ENCODE measurements around the gene TRMT11. TPM values are rescaled to one million over a fixed set of nuclear protein-coding genes. Genes with fewer than 3 reads are reported as not detected.

Gene TRMT11
- total RNA-seq, 6 experiments from 2014 or later, result 12.8 to 20.7 (median 15.2) TPM

DNA sequence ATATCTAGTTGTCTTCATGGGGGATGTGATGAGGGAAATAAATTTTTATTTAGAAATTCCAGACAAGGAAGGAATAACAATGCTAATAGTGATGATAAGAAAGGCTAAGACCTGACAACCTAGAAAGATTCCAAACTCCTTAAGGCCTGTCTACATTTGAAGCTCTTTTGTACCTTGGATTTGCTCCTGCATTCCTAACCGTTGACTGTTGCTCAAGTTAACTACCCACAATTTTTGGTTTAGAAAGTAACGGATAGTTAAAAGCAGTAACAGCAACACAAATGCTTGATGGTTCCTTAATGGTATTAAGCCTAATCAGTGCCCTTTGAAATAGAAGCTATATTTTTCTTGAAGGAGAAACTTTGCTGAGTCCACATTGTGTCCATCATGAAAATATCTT is 52.9 kb downstream of the TRMT11 start:
- TF ChIP-seq, protein P1, sequence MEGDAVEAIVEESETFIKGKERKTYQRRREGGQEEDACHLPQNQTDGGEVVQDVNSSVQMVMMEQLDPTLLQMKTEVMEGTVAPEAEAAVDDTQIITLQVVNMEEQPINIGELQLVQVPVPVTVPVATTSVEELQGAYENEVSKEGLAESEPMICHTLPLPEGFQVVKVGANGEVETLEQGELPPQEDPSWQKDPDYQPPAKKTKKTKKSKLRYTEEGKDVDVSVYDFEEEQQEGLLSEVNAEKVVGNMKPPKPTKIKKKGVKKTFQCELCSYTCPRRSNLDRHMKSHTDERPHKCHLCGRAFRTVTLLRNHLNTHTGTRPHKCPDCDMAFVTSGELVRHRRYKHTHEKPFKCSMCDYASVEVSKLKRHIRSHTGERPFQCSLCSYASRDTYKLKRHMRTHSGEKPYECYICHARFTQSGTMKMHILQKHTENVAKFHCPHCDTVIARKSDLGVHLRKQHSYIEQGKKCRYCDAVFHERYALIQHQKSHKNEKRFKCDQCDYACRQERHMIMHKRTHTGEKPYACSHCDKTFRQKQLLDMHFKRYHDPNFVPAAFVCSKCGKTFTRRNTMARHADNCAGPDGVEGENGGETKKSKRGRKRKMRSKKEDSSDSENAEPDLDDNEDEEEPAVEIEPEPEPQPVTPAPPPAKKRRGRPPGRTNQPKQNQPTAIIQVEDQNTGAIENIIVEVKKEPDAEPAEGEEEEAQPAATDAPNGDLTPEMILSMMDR (IDR thresholded peaks at IDR 0.05), result no peak

GRCh38 chr6:126040394-126040793 is 54.1 kb downstream of the TRMT11 start:
- Mint-ChIP-seq H3K27me3 (ENCODE audit: insufficient read depth) (no peaks in the 10 kb centered on the region), H3K9me3 (peaks cover 5% of the 10 kb centered on the region), H3K4me3 (peak overlapping the region; percentile 80; the same call in 1 of the 2 replicates), H3K4me1 (ENCODE audit: low read depth) (peaks cover 52% of the 10 kb centered on the region), H3K27ac (peak overlapping the region; percentile 93), H3K36me3 (ENCODE audit: low read depth) (peaks cover 25% of the 10 kb centered on the region; the same call in 1 of the 2 replicates)
- DNase-seq, result no peak
- TF ChIP-seq, protein P1 (IDR thresholded peaks at IDR 0.05), result no peak

More for the DNA sequence above, 52.9 kb downstream of the TRMT11 start:
- Mint-ChIP-seq H3K27me3 (ENCODE audit: insufficient read depth) (no peaks in the 10 kb centered on the region), H3K9me3 (peaks cover 2% of the 10 kb centered on the region), H3K27ac (peak overlapping the region; percentile 93), H3K4me3 (peak overlapping the region; percentile 31), H3K36me3 (ENCODE audit: low read depth) (peaks cover 20% of the 10 kb centered on the region; the same call in 1 of the 2 replicates), H3K4me1 (ENCODE audit: low read depth) (peaks cover 55% of the 10 kb centered on the region)
- DNase-seq, result peak; percentile 30

- peak; percentile 60 for DNase-seq
- peak overlapping the region; percentile 93 for H3K27ac Mint-ChIP-seq
- peaks cover 25% of the 10 kb centered on the region; the same call in 1 of the 2 replicates for H3K36me3 Mint-ChIP-seq (ENCODE audit: low read depth)
- peak overlapping the region; percentile 80 for H3K4me3 Mint-ChIP-seq
- TF ChIP-seq, protein P1 (IDR thresholded peaks at IDR 0.05), result no peak
- peaks cover 5% of the 10 kb centered on the region for H3K9me3 Mint-ChIP-seq
- H3K27me3 Mint-ChIP-seq (ENCODE audit: insufficient read depth), result no peaks in the 10 kb centered on the region
- H3K4me1 Mint-ChIP-seq (ENCODE audit: low read depth), result peaks cover 52% of the 10 kb centered on the region
These were observed 54.5 kb downstream of the TRMT11 start for GRCh38 chr6:126040826-126041225.

- TF ChIP-seq, protein P1 (IDR thresholded peaks at IDR 0.05), result no peak
- peaks cover 52% of the 10 kb centered on the region for H3K4me1 Mint-ChIP-seq (ENCODE audit: low read depth)
- H3K27ac Mint-ChIP-seq, result peak overlapping the region; percentile 93
- peak overlapping the region; percentile 80 for H3K4me3 Mint-ChIP-seq
- peaks cover 19% of the 10 kb centered on the region for H3K36me3 Mint-ChIP-seq (ENCODE audit: low read depth)
- no peak for DNase-seq
- peaks cover 5% of the 10 kb centered on the region for H3K9me3 Mint-ChIP-seq
- H3K27me3 Mint-ChIP-seq (ENCODE audit: insufficient read depth), result no peaks in the 10 kb centered on the region
These were observed 55.2 kb downstream of the TRMT11 start for GRCh38 chr6:126041516-126041915.

DNA sequence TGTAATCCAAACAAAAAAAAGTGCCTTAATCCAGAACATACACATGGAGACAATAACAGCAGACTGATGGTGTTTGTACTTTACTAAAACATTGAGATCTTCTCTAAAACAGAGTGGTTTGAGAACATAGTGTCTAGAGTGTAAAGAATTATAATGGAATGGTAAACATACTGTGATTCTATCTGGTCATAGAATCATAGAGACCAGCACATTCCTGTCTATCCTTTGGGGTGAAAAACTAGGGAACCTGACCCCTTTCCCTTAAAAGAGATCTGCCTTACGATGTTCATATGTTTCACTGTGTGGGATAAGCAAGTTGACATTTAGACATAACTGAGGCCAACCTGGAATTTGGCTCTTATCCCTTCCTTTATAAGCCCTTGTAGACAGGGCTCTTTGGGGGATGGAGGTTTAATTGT is 55.7 kb downstream of the TRMT11 start:
- no peak for DNase-seq
- H3K36me3 Mint-ChIP-seq (ENCODE audit: low read depth), result peaks cover 21% of the 10 kb centered on the region
- peak overlapping the region; percentile 93 for H3K27ac Mint-ChIP-seq
- H3K27me3 Mint-ChIP-seq (ENCODE audit: insufficient read depth), result no peaks in the 10 kb centered on the region
- H3K4me3 Mint-ChIP-seq, result peak overlapping the region; percentile 80; the same call in 1 of the 2 replicates
- peaks cover 5% of the 10 kb centered on the region for H3K9me3 Mint-ChIP-seq
- peaks cover 52% of the 10 kb centered on the region for H3K4me1 Mint-ChIP-seq (ENCODE audit: low read depth)
- TF ChIP-seq, protein P1 (IDR thresholded peaks at IDR 0.05), result no peak

All from HFFc6 (cell line).